NCI-H2081 treated with DMSO at 0.1 percent for 48 hours (cell line): ENCODE measurements around the gene CYTL1.
"Not testable (repeated sequence)": the region's sequence is repeated elsewhere in the genome, so short reads cannot be mapped to it uniquely, and the experiment has no call there.

Experiments
- DNase-seq: peaks from one replicate; lab custom pipeline; 2025; lab: John Stamatoyannopoulos, UW

Gene CYTL1

DNA sequence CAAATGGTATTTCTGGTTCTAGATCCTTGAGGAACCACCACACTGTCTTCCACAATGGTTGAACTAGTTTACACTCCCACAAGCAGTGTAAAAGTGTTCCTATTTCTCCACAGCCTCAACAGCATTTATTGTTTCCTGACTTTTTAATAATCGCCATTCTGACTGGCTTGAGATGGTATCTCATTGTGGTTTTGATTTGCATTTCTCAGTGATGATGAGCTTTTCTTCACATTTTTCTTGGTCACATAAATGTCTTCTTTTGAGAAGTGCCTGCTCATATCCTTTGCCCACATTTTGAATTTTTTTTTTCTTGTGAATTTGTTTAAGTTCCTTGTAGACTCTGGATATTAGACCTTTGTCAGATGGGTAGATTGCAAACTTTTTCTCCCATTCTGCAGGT, 22.3 kb downstream of the CYTL1 start:
- DNase-seq, result not testable (repeated sequence)

DNA sequence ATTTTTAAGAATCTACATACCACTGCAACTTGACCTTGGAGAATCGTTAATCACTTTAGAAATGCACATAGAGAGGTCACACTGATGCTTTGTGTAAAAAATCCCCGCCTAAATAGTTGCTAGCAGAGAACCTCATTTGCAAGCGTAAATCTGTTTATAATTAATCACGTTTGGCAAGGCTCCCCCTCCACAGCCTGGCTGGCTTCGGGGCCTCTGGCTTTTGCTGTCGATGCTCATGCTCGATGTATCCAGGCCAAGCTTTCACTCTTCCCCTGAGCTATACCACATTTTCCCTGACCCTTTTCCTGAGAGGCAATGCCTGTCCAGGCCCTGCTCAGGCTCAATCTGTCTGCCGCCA, 23.4 kb downstream of the CYTL1 start:
- DNase-seq, result no peak

DNA sequence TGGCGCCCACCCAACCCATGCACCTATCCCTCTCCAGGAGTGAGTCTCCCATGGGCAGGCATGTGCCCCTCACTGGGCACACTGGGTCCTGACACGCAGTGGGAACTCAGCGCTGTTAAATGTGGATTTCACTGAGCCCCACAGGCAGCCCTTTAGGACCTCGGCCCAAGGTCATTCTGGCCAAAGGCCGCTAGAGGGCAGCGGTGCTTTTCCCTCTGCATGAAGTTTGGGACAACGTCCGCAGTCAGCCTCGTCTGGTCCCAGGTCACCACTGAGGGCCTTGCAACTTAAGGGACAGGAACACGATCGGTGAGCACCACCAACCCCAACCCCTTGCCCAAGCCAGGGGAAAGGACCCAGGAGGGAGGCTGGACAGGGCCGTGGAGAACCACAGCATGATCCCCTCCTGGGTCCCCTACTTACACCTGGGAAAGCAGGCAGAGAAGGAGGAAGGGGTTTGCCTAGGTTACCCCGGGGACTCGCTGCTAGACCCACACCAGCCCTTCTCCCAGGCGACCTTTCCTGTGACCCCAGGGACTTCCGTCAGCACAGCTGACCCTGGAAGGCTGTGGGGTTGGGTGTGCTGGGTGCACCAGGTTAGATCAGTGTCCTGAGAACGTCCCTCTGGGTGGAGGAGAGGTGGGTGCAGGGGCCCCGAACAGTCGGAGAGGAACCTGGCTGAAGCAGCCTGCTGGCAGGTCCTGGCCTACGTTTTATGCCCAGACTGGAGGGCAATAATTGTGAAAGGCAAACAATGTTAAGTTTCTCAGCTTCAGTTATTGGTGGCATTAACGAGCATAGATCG, 24.0 kb downstream of the CYTL1 start:
- no peak for DNase-seq

DNA sequence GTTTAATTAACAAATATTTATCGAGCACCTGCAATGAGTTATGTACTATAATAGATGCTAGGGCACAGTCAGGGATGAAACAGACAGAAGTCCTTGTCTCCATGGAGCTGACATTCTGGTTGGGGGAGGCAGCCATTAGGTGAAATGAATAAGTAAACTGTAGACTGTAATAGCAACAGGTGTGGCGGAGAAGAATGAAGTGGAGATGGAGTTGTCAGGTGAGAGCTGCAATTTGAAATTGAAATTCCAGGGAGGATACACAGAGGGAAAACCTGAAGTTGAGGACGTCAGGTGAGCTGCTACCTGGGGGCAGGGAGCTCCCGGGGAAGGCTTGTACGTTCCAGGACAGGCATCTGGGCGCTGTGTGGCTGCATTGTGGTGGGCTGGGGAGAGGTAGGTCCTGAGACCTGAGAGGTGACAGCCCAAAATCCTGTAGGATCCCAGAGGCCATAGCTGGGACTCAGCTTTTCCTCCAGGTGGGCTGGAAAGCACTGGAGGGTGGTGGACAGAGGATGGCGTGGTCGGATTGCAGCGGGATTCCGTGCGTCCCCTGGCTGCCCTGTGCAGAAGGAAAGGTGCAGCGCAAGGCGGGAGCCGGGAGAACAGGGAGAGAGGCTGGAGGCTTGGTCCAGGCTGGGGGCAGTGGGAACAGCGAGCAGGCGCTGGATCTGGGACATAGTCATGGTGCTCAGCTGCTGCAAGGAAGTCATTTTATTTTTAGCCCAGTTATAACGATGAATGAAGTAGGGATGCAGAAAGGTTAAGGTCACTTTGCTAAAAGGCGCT, 24.8 kb downstream of the CYTL1 start:
- DNase-seq, result no peak

DNA sequence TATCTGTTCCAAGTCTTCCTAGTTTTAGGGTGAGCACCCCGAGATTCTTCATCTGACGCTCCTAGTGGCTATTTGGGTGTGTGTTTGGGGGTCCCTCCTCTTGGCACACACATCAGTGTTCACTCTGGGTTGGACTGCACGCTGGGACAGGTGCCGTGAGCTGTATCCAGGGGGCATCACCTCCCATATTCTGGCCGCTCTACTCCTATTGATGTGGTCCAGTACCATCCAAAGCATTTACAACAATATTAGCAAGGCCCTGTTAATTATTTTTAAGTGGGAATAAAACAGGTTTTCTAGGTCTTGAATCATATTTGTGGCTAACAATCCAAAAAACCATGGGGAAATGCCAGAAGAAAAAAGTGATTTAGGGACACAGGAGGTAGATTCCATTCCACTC, 26.4 kb downstream of the CYTL1 start:
- no peak for DNase-seq

DNA sequence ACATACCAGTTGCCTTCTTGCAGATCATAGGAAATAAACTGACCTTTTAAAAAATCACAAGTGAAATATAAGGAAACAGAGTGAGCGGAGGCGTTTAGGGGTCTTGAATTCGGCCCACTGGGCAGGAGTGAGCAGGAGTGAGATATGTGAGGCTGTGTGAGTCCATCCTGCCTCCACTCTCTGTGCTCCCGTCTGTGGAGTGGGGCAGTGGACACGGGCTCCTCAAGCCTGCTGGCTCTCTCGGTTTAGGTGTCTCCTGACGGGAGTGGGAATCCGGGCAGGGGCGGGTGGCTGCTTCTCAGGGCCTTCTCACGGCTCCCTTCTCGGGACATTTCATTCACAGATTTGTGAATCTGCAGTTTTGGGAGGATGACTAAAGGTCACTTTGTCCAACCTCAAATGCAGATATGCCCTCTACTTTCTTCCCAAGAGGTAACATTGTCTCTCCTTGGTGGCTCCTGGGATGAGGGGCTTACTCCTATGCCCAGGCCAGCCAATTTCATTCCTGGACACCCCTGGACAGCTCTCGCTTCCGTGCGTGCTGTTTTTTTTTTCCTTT, 27.6 kb downstream of the CYTL1 start:
- no peak for DNase-seq

DNA sequence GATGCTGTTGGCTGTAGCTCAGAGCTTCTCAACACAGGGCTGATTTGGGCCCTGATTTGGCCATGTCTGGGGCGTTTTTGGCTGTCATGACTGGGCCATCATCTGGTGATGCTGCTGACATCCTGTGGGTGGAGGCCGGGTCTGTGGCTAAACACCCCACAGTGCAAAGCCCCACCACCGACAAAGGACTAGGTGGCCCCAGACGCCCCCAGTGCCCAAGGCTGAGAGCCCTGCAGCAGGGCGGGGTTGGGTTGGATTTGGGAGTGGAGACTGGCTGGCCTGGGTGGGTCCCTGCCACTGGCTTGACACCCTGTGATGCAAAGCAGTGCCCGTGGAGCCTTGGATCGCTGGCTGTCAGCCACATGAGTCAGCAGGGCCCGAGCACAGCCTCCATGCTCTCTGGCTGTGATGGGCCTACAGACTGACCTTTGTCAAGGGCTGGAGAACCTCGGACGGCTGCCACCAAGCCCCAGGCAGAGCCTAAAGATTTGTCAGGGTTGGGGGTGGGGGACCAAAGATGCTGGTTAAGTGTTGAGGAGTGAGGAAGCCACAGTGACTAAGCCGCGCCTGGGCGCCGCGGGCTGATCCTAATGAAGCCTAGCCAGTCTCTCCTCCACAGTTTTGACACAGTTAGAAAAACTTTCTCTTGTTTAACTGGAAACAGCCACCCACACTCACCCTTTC, 28.3 kb downstream of the CYTL1 start:
- no peak for DNase-seq

DNA sequence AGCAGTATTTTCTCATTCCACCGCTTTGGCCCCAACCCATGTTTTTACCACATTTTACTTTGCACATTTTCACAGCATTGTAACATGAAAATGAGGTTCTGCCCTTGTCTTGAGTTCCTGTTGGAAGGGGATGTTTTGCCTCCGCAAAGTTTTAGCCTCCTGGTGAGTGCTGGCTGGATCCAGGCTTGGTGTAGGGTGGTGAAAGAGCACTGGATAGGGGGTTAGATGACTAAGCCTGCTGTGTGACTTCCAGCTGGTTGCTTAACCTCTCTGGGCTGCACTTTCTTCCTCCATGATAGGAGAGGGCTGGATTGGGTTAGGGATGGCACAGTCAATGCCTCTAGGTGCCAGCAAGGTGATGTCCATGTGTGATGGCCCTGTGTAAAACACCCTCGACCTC, 28.9 kb downstream of the CYTL1 start:
- no peak for DNase-seq

DNA sequence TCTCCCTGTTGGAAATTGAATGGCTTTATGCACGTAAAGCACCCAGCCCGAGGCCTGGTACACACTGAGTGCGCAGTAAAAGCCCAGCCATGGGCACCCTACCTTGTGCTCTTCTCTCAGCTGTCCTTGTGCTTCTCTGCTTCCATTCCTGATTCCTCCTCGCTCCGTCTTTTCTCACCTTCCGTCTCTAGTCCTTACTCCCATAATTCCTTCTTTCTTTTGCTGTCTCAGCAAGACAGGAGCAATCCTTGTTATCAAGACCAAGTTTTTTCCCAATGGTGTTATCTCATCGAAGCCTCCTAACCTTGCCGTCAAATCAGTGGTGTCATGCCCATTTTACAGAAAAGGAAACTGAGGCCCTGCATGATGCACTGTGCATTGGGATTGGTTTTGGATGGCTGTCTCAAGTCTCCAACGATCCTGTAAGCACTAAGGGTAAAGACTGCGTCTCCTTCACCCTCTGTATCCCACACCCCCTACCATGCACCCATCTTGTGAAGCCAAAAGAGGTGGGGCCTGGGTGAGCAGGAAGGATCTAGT, 30.1 kb downstream of the CYTL1 start:
- DNase-seq, result no peak

DNA sequence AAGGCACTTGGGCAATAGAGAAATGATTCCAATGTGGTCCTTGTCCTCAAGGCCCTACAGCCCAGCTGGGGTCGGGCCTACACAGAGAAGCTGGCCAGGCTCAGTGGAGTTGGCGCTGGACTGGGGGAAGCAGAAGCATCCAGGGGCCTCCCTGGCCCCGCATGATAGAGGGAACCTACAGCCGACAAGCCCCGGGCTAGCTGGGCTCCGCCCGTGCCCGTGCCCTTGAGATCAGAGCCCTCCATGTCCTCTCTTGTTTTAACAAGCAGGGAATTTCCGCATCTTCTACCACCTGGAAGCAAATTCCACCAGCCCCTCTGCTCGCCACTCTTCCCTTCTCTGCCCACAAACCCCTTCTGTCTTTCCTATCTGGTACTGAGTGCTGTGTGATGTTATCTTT, 31.6 kb downstream of the CYTL1 start:
- DNase-seq, result no peak

DNA sequence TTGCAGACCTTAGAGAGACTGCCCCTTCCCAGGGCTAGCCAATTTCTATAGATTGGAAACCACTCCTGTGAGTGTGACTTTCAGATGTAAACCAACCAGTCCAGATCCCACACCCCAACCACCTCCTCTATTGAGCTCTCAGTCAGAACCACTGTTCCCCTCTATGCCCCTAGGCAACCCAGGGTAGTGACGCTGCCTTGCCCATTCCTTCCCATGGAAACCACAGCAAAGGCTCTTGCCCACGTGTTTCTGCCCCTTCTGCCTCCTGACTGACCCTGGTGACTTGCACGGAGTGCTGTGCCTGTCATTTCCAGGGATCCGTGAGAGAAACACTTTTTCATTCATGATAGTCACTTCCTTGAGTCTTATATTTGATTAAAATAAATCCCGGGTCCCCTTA, 32.4 kb downstream of the CYTL1 start:
- DNase-seq, result no peak

DNA sequence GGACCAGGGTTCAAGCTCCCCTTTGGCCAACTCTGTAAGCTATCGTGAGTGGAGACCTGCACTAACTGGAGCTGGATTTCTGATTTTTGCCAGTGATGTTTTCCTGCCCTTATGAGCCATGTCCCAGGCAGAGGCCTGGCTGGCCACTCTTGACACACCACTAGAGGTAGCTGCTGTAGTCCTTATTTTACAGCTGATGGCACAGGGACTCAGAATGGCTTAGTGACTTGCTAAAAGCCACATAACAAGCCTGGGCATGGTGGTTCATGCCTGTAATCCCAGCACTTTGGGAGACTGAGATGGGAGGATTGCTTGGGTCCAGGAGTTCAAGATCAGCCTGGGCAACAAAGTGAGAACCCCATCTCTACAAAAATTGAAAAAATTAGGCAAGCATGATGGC, 33.4 kb downstream of the CYTL1 start:
- no peak for DNase-seq

DNA sequence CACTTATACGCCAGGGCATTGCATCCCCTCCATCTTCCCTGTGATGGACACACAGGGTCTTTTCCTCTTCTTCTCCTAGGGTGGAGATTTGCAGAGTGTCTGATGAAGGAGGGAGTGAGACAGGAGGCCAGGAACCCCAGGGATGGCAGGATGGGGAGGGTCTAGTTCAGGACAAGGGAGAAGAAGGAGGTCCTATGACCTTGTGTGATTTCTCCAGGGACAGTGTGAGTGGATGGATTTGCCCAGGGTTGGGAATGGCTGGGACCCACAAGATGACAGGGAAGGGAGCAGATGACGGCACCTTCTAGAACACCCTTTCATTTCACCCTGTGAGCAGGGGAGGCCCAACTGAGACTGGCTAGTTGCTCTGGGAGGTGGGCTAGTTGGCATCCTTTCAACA, 34.2 kb downstream of the CYTL1 start:
- no peak for DNase-seq

DNA sequence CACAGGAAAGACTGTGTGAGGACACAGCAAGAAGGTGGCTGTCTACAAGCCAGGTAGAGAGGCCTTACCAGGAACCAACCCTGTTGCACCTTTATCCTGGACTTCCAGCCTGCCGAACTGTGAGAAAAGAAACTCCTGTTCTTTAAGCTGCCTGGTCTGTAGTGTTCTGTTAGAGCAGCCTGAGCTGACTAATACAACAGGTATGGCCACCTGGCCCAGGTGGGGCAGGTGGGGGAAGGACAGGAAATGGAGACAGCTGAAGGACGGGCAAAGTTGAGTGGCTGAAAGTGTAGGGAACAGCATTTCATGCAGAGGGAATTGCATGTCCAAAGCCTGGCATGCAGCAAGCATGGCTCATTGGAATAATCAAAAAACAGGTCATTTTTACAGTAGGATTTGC, 35.1 kb downstream of the CYTL1 start:
- DNase-seq, result no peak

DNA sequence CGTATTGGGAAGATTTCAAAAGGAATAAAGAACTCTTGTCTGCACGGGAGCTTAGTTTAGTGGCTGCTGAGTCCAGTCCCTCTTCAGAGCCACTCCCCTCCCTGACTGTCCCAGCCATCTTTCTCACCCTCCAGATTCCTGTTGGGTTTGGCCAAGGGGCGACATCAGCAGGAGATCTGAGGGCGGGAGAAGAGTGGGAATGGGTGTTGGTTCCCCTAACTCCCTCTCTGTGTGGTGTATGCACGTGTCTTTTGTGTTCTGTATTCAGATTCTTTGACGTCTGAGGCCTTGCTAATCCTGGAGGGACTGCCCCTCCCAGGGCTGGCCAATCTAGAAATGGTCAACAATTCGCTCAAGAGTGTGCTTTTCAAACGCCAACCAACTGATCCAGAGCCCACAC, 37.4 kb downstream of the CYTL1 start:
- DNase-seq, result no peak

DNA sequence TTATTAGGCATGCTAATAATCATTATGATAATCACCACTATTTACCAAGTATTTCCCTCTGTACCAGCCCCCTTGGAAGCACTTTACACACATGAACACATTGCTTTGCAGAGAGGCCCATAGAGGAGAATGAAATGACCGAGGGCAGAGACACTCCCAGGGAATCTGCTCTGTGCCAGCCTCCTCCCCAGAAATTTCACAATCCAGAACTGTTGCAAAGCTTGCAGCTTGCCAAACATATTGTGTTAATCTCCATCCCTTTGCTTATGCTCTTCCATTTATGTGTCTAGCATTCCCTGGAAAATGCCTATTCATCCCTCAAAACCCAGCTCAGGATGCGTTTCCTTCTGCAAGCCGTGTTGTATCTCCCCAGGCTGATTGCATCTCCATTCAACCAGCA, 37.8 kb downstream of the CYTL1 start:
- no peak for DNase-seq

DNA sequence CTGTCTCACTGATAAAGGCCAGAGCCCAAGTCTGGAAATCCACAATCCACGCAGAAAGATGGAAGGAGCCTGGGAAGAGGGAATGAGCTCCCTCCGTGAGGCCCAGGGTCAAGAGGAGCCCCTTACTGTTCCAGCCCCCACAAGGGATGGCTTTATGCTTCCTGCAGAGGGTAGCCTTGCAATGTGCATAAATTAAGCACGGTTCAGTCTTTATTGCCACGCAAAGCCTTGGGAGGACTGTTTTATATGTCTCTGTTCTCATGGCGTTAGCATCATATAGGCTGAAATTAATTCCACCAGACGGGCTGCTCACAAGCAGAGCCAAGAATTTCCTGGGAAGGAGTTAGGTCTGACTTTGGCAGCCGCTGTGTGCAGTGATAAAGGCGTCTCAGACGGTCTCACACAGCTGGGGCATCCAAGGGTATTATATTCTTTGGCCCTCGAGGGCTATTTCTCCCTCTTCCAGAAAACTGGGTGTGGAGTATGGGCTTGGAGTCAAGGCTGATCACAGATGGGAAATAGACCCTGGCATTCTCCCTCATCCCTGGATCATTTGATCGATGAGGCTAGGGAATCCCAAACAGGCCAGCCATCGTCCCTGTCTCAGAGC, 38.5 kb downstream of the CYTL1 start:
- DNase-seq, result no peak

DNA sequence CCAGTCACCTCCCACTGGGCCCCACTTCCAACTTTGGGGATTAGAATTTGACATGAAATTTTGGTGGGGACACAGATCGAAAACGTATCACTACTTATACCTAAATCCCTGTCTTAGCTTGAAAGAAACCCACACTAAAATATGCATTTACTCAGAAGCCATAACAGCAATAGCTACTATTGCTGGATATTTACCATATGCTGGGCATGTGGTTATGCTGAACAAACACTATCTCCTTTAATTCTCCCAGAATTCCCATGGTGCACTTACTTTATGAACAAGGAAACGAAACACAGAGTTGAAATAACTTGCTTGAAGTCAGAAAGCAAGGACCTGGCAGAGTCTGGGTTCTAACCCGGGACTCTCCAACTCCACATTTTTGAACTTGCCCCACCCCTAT, 39.3 kb downstream of the CYTL1 start:
- DNase-seq, result no peak

DNA sequence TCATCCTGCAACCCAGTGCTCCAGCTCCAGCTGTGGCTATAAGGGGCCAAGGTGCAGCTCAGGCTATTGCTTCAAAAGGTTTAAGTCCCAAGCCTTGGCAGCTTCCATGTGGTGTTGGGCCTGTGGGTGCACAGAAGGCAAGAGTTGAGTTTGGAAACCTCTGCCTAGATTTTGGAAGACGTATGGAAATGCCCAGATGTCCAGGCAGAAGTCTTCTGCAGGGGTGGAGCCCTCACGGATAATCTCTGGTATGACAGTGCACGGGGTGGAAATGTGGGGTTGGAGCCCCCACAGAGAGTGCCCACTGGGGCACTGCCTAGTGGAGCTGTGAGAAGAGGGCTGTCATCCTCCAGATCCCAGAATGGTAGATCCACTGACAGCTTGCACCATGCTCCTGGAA, 44.5 kb downstream of the CYTL1 start:
- DNase-seq, result no peak

DNA sequence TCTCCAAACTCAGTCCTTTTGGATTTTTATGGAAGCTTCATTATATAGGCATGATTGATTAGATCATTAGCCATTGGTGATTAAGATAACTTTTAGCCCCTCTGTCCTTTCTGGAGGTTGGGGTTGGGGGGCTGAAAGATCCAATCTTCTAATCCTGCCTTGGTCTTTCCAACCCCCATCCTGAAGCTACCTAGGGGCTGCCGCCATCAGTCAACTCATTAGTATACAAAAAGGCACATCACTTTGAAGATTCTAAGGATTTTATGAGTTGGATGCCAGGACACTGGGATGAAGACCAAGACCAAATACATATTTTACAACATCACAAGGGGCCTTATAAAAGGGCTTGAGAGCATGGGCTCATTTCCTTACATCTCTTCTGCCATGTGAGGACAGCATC, 47.5 kb downstream of the CYTL1 start:
- DNase-seq, result no peak

DNA sequence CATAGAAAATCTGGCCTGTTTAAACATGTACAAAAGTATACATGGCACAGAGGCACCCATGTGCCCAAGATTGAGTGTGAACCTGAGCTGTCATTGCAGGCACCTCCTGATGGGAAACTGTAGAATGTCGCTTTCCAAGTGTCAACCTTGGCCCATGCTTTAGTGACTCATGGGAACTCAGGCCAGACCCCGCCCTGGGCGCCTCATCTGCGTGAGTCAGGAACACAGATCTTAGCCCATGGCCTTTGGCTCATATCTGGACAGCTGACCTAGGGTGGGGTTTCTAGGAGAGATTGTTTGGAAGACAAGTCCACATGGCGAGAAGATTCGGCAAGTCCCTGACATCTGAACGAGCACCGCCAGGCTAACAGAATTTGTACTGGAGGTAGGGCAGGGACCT, 50.0 kb downstream of the CYTL1 start:
- no peak for DNase-seq

DNA sequence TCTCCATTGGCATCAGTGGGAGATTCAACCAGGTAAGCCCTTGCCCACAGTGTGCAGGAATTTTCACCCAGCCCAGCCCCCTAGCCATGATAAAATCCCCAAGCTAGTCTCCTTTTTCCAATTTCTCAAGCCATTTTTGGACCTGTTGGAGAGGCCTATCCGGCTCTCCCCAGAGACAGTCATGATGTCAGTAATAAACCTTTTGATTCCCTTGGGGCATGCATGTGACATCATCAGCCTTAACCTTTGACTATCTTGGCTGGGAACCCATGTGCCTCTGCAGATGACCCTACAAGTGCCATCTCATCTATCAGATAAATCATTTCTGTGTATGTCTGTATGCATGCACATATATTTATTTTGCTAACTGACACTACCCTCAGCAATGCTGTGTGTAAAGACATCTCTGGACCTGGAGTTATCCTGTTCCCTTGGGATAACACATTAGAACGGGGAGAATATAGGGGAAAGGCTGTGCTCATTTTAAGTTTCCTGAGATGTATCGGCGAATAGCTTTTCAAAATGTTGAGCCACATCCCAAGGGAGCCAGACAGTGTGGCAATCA, 51.0 kb downstream of the CYTL1 start:
- DNase-seq, result no peak
